ENCODE results near the gene DNAJB14.

GRCh38 chr4:99861120-99861905, 85.1 kb downstream of the DNAJB14 start:
- TF ChIP-seq SMC3 (IDR thresholded peaks at IDR 0.05; ENCODE audit: low read depth, low read length) = no peak
- TF ChIP-seq POLR2AphosphoS5 (IDR thresholded peaks at IDR 0.05; ENCODE audit: low read depth, low read length) = no peak

Data from SK-N-SH (cell line).